Nephron (organoid): ENCODE data around the gene OR1D2.

Source experiments
- H3K27ac Mint-ChIP-seq, 3 experiments: 2 replicates each; pipeline ENCODE4 v1.8.0; 2020; ENCODE audit warnings: mixed read lengths in 3 of 3, mild to moderate bottlenecking in 2 of 3, moderate library complexity in 1 of 3
- H3K27me3 Mint-ChIP-seq: 2 replicates; pipeline ENCODE4 v1.8.0; 2021; ENCODE audit warnings: low read depth, mild to moderate bottlenecking, moderate library complexity, mixed read lengths
- H3K36me3 Mint-ChIP-seq: 2 replicates; pipeline ENCODE4 v1.8.0; 2020; ENCODE audit warnings: low read depth, mixed read lengths
- H3K4me1 Mint-ChIP-seq: 2 replicates; pipeline ENCODE4 v1.8.0; 2020; ENCODE audit warnings: mixed read lengths
- H3K4me3 Mint-ChIP-seq, 3 experiments: 2 replicates each; pipeline ENCODE4 v1.8.0; 2020; ENCODE audit warnings: mild to moderate bottlenecking in 3 of 3, mixed read lengths in 3 of 3, moderate library complexity in 2 of 3
- H3K9me3 Mint-ChIP-seq: 2 replicates; pipeline ENCODE4 v1.8.0; 2020; ENCODE audit warnings: mixed read lengths
- TF ChIP-seq, protein P1 (sequence below), 3 experiments: fragments of 200-600 bp; sonication (generic); IDR thresholded peaks; one replicate each; pipeline ENCODE4 v1.5.0; 2021; ENCODE audit warnings: antibody characterized with exemption in 3 of 3; ENCODE audit not compliant: unreplicated experiment in 3 of 3

OR1D2 gene

GRCh38 chr17:3048727-3049471 is 55.3 kb downstream of the OR1D2 start:
- TF ChIP-seq, protein P1, sequence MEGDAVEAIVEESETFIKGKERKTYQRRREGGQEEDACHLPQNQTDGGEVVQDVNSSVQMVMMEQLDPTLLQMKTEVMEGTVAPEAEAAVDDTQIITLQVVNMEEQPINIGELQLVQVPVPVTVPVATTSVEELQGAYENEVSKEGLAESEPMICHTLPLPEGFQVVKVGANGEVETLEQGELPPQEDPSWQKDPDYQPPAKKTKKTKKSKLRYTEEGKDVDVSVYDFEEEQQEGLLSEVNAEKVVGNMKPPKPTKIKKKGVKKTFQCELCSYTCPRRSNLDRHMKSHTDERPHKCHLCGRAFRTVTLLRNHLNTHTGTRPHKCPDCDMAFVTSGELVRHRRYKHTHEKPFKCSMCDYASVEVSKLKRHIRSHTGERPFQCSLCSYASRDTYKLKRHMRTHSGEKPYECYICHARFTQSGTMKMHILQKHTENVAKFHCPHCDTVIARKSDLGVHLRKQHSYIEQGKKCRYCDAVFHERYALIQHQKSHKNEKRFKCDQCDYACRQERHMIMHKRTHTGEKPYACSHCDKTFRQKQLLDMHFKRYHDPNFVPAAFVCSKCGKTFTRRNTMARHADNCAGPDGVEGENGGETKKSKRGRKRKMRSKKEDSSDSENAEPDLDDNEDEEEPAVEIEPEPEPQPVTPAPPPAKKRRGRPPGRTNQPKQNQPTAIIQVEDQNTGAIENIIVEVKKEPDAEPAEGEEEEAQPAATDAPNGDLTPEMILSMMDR (IDR thresholded peaks at IDR 0.05; ENCODE audit: unreplicated experiment in 3 of 3): peak; percentile 61 to 83 (median 72)
- no peaks in the 10 kb centered on the region for H3K36me3 Mint-ChIP-seq
- H3K4me3 Mint-ChIP-seq: peak overlapping the region; percentile 97
- peaks cover 12% of the 10 kb centered on the region for H3K9me3 Mint-ChIP-seq
- peak overlapping the region; percentile 73 to 92 (median 86) for H3K27ac Mint-ChIP-seq
- H3K27me3 Mint-ChIP-seq: peaks cover 3% of the 10 kb centered on the region
- H3K4me1 Mint-ChIP-seq: no peaks in the 10 kb centered on the region

DNA sequence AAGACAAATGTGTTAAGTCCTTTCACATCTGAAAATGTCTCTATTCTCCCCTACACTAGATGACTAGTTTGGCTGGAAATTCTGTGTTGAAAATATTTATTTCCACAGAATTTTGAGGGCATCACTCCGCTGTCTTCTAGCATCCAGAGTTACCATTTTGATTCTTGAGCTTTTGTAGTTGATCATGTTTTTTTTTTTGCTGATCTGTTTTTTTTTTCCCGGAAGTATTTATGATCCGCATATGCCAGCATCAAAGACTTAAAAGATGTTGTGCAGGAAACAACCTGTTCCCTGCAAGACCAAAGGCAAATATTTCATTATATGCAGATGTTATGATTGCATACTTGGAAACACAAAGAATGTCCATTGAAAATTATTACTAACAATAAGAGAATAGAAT is 57.5 kb downstream of the OR1D2 start:
- H3K27me3 Mint-ChIP-seq: peaks cover 4% of the 10 kb centered on the region
- H3K36me3 Mint-ChIP-seq: no peaks in the 10 kb centered on the region
- H3K4me1 Mint-ChIP-seq: no peaks in the 10 kb centered on the region
- peaks cover 19% of the 10 kb centered on the region for H3K9me3 Mint-ChIP-seq
- TF ChIP-seq, protein P1 (IDR thresholded peaks at IDR 0.05; ENCODE audit: unreplicated experiment in 3 of 3): no peak
- H3K27ac Mint-ChIP-seq: no peak overlapping the region
- no peak overlapping the region for H3K4me3 Mint-ChIP-seq

GRCh38 chr17:3043737-3044365 is 60.4 kb downstream of the OR1D2 start:
- Mint-ChIP-seq H3K27ac (no peak overlapping the region), H3K9me3 (peaks cover 19% of the 10 kb centered on the region), H3K27me3 (peaks cover 9% of the 10 kb centered on the region), H3K4me3 (no peak overlapping the region), H3K4me1 (peaks cover 4% of the 10 kb centered on the region), H3K36me3 (no peaks in the 10 kb centered on the region)
- TF ChIP-seq, protein P1 (IDR thresholded peaks at IDR 0.05; ENCODE audit: unreplicated experiment in 3 of 3): no peak

GRCh38 chr17:3040882-3041281 is 63.3 kb downstream of the OR1D2 start:
- Mint-ChIP-seq H3K4me3 (no peak overlapping the region), H3K9me3 (peaks cover 15% of the 10 kb centered on the region), H3K36me3 (no peaks in the 10 kb centered on the region), H3K27me3 (peaks cover 13% of the 10 kb centered on the region), H3K4me1 (peaks cover 7% of the 10 kb centered on the region), H3K27ac (no peak overlapping the region)
- TF ChIP-seq, protein P1 (IDR thresholded peaks at IDR 0.05; ENCODE audit: unreplicated experiment in 3 of 3): no peak

GRCh38 chr17:3039736-3040135 is 64.5 kb downstream of the OR1D2 start:
- no peak overlapping the region for H3K27ac Mint-ChIP-seq
- TF ChIP-seq, protein P1 (IDR thresholded peaks at IDR 0.05; ENCODE audit: unreplicated experiment in 3 of 3): no peak
- no peaks in the 10 kb centered on the region for H3K36me3 Mint-ChIP-seq
- peaks cover 12% of the 10 kb centered on the region for H3K9me3 Mint-ChIP-seq
- peaks cover 13% of the 10 kb centered on the region for H3K27me3 Mint-ChIP-seq
- H3K4me3 Mint-ChIP-seq: peak overlapping the region in 1 of 3 experiments; percentile 3
- H3K4me1 Mint-ChIP-seq: peaks cover 15% of the 10 kb centered on the region
